ENCODE results near the gene TFR2.

Gene TFR2

DNA sequence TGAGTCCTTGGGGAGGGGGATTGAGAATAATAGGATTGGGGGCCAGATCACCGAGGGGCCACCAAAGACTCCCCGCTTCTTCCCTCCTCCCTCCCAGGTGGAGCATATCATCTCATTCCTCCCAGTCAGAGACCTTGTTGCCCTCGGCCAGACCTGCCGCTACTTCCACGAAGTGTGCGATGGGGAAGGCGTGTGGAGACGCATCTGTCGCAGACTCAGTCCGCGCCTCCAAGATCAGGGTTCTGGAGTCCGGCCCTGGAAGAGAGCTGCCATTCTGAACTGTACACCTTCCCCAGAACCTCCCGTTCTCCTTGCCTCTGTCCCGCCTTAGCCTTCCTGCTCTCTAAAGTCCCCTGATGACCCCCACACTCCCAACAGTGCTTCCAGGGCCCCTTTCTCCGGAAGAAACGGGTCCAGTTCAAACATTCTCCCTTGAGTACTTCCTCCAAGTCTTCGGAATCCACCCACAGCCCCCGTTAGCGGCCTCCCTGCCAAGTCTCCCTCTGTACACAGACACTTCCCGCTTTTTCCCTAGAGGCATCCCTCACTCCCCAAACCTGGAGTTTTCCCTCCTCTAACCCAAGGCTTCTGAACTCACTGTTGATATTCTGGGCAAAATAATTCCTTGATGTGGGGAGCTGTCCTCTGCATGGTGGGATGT, 51.1 kb downstream of the TFR2 start:
- TF ChIP-seq TAF1 (IDR thresholded peaks at IDR 0.05; ENCODE audit: borderline replicate concordance, insufficient read depth, low read length) (no peak), SIN3A (IDR thresholded peaks at IDR 0.05; ENCODE audit: borderline replicate concordance, insufficient read depth, low read length) (no peak), POLR2AphosphoS5 (IDR thresholded peaks at IDR 0.05; ENCODE audit: low read depth, low read length) (no peak), FOXP2 (optimal IDR thresholded peaks at IDR 0.05; ENCODE audit: borderline replicate concordance, extremely low read depth, extremely low read length, insufficient read depth) (no peak)
- TF ChIP-seq, protein P1, sequence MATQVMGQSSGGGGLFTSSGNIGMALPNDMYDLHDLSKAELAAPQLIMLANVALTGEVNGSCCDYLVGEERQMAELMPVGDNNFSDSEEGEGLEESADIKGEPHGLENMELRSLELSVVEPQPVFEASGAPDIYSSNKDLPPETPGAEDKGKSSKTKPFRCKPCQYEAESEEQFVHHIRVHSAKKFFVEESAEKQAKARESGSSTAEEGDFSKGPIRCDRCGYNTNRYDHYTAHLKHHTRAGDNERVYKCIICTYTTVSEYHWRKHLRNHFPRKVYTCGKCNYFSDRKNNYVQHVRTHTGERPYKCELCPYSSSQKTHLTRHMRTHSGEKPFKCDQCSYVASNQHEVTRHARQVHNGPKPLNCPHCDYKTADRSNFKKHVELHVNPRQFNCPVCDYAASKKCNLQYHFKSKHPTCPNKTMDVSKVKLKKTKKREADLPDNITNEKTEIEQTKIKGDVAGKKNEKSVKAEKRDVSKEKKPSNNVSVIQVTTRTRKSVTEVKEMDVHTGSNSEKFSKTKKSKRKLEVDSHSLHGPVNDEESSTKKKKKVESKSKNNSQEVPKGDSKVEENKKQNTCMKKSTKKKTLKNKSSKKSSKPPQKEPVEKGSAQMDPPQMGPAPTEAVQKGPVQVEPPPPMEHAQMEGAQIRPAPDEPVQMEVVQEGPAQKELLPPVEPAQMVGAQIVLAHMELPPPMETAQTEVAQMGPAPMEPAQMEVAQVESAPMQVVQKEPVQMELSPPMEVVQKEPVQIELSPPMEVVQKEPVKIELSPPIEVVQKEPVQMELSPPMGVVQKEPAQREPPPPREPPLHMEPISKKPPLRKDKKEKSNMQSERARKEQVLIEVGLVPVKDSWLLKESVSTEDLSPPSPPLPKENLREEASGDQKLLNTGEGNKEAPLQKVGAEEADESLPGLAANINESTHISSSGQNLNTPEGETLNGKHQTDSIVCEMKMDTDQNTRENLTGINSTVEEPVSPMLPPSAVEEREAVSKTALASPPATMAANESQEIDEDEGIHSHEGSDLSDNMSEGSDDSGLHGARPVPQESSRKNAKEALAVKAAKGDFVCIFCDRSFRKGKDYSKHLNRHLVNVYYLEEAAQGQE (IDR thresholded peaks at IDR 0.05; ENCODE audit: insufficient read depth in 1 of 2, low read depth in 2 of 2, low read length in 2 of 2), result no peak

DNA sequence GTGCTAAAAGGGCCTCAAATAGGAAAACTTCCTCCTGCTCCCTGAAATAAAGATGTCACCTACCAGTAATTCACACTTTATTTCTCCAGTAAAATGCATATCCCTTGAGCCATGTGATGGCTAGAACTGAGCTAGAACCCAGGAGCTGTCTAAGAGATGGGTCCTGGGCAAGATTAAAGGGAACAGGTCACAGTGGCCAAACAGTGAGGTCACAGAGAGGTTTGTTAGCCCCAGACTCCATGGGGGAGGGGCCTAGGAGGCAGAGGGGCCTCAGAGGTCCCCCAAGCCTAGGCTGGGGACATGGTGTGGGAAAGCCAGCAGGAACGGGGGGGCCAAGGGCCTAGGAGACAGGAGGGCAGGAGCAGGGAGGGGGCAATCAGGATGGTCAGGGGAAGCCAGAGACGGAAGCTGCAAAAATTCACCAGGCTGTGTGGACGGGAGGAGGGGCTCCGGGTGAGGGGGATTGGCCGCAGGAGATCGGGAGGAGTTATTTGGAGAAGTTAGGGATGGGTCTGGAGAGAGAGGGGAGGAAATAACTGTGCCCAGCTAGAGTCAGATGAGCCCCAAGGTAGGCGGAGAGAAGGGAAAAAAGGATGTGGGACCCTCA, 51.9 kb downstream of the TFR2 start:
- TF ChIP-seq TAF1 (IDR thresholded peaks at IDR 0.05; ENCODE audit: borderline replicate concordance, insufficient read depth, low read length) (no peak), SIN3A (IDR thresholded peaks at IDR 0.05; ENCODE audit: borderline replicate concordance, insufficient read depth, low read length) (no peak), POLR2AphosphoS5 (IDR thresholded peaks at IDR 0.05; ENCODE audit: low read depth, low read length) (no peak)

DNA sequence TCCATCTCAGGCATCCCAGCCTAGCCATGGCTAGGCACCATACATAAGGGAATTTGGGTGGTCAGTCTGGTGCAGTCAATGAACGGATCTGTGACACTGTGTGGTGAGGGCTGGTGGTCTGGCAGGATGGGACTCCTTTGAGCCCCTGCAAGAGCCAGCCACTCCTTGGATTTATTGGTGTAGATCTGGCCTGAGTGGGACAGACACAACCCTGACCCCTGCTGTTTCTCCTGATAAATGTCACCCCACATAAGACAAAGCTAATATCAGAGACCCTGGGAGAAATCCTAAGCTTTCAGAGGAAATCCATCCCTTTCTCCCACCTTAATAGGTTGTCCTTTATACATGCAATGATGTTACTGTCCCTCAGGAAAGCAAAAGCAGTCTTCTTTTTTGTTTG, 52.9 kb downstream of the TFR2 start:
- TF ChIP-seq, protein P1 (IDR thresholded peaks at IDR 0.05; ENCODE audit: insufficient read depth in 1 of 2, low read depth in 2 of 2, low read length in 2 of 2), result no peak
- TF ChIP-seq FOXP2 (optimal IDR thresholded peaks at IDR 0.05; ENCODE audit: borderline replicate concordance, extremely low read depth, extremely low read length, insufficient read depth) (no peak), TAF1 (IDR thresholded peaks at IDR 0.05; ENCODE audit: borderline replicate concordance, insufficient read depth, low read length) (no peak), SIN3A (IDR thresholded peaks at IDR 0.05; ENCODE audit: borderline replicate concordance, insufficient read depth, low read length) (no peak), POLR2AphosphoS5 (IDR thresholded peaks at IDR 0.05; ENCODE audit: low read depth, low read length) (no peak)

DNA sequence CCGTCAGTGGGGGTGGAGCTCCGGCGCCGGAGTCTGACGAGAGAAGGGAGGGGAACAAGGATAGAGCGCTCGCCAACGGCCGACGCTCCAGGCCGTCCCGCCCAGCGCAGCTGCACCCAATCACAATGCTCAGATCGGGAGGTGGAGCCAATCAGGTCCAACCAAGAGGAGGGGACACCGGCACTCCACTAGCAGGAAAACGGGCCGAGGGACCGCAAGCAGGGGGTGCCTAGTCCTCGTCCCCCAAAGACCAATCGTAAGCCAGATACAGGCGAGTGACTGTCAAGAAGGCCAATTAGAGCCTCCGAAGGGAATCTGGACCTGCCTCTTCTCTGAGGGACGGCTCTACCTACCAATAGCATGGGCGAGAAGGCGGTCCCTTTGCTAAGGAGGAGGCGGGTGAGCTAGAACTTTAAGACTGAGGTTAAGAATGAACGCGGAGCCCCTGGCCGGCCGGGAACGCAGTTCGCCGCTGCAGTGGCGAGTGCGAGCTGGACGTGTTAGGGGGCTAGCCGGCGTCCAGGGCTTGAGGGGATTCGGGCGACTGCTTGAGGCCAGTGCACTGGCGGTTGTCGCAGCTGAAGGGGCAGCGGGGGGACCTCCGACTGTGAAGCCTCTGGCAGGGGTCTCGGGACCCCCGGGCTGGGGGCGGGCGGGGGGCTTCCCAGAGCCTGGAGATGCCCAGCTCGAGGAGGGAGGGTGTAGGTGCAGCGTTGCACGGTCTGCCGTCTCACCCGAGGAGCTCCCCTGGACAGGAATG, 54.9 kb downstream of the TFR2 start, which contains the start of gene FBXO24:
FBXO24 (plus strand) TSS at position 63 of the 760 bp plus-strand sequence; CDS start at position 361, 298 bp downstream.
- TF ChIP-seq, protein P1 (IDR thresholded peaks at IDR 0.05; ENCODE audit: insufficient read depth in 1 of 2, low read depth in 2 of 2, low read length in 2 of 2), result no peak
- 0 out of 2 replicates have a peak, but pooled peaks have one; percentile 7 for TF ChIP-seq SIN3A (IDR thresholded peaks at IDR 0.05; ENCODE audit: borderline replicate concordance, insufficient read depth, low read length)
- TF ChIP-seq TAF1 (IDR thresholded peaks at IDR 0.05; ENCODE audit: borderline replicate concordance, insufficient read depth, low read length), result no peak; the same call in 1 of the 2 replicates
- peak; percentile 65; the same call in 1 of the 2 replicates for TF ChIP-seq POLR2AphosphoS5 (IDR thresholded peaks at IDR 0.05; ENCODE audit: low read depth, low read length)

DNA sequence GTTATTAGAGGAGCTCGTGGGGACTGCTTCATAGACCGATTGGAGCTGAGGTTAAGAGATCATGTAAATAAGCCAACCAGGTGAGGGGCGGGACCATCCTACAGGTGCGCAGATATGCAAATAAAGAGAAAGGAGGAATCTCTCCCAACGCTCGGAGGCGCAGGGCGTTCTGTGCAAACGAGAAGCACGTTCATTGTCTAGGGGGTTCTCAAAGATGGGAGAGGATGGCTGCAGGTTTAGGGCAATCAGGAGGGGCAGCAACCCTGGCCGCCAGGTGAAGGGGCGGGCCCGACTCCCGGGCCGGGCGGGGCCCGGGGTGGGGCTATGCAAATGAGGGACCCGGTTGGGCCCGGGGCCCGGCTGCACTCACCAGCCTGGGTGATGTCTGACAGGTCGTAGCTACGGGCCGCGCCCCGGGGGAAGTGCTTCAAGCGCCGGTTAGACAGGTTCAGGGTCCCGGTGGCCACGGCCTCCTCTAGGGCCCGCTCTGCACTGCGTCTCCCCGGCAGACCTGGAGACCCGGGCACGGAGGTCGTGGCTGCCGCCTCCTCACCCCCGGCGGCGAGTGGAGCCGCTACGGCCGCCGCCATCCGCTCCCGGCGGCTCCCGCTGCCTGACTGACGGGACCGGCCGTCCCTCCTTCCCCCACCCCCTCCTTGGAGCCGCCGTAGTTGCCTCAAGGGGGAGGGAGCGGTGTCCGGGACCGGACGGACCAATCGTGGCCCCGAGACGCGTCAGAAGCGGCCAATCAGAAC, 55.7 kb downstream of the TFR2 start, which contains the start of gene LRCH4:
LRCH4 (minus strand) TSS at position 619 of the 755 bp plus-strand sequence; CDS start at position 590, 29 bp downstream.
- no peak for TF ChIP-seq SIN3A (IDR thresholded peaks at IDR 0.05; ENCODE audit: borderline replicate concordance, insufficient read depth, low read length)
- peak; percentile 95 for TF ChIP-seq POLR2AphosphoS5 (IDR thresholded peaks at IDR 0.05; ENCODE audit: low read depth, low read length)
- no peak for TF ChIP-seq FOXP2 (optimal IDR thresholded peaks at IDR 0.05; ENCODE audit: borderline replicate concordance, extremely low read depth, extremely low read length, insufficient read depth)
- TF ChIP-seq TAF1 (IDR thresholded peaks at IDR 0.05; ENCODE audit: borderline replicate concordance, insufficient read depth, low read length), result peak; percentile 92; the same call in 1 of the 2 replicates
- TF ChIP-seq, protein P1 (IDR thresholded peaks at IDR 0.05; ENCODE audit: insufficient read depth in 1 of 2, low read depth in 2 of 2, low read length in 2 of 2), result 0 out of 4 replicates have a peak, but pooled peaks of 1 of the 2 experiments have one; percentile 26

Measured in PFSK-1 (cell line).